WTC11 (cell line): ENCODE data around the gene ADGRL1. TPM values are rescaled to one million over a fixed set of nuclear protein-coding genes. Genes with fewer than 3 reads are reported as not detected.
A peak's percentile ranks its signal among the peaks of the same experiment; 100 is the strongest.

Source experiments
- ATAC-seq: fragments of 200-7000 bp; cut with Tn5 transposase; 2 replicates; pipeline ENCODE4 v1.10.0; 2021; ENCODE audit warnings: mild to moderate bottlenecking, moderate library complexity
- CTCF ChIA-PET: fragments of 300-600 bp; sonication (Branson Sonifier 250); formaldehyde crosslinking; loops from one replicate; lab custom pipeline; 2021; ENCODE audit warnings: antibody characterized with exemption; lab: Charles Lee
- POLR2A ChIA-PET: fragments of 350-600 bp; sonication (Branson Sonifier 250); formaldehyde crosslinking; loops from one replicate; lab custom pipeline; 2021; ENCODE audit warnings: antibody characterized with exemption; lab: Charles Lee
- DNase-seq: peaks from one replicate; pipeline ENCODE4 v3.0.0; 2021; ENCODE audit warnings: low spot score
- H3K27ac Mint-ChIP-seq: 2 replicates; pipeline ENCODE4 v1.8.0; 2021; ENCODE audit warnings: mixed read lengths
- H3K27me3 Mint-ChIP-seq: 2 replicates; pipeline ENCODE4 v1.8.0; 2021; ENCODE audit warnings: low read depth, mild to moderate bottlenecking, moderate library complexity, mixed read lengths
- H3K36me3 Mint-ChIP-seq: 2 replicates; pipeline ENCODE4 v1.8.0; 2021; ENCODE audit warnings: mixed read lengths
- H3K4me1 Mint-ChIP-seq: 2 replicates; pipeline ENCODE4 v1.8.0; 2022; ENCODE audit warnings: mixed read lengths
- H3K4me3 Mint-ChIP-seq: 2 replicates; pipeline ENCODE4 v1.8.0; 2021; ENCODE audit warnings: mild to moderate bottlenecking, moderate library complexity, mixed read lengths
- H3K9me3 Mint-ChIP-seq: 2 replicates; pipeline ENCODE4 v1.8.0; 2021; ENCODE audit warnings: mixed read lengths
- EMX1 ChIP-seq: fragments of 250-450 bp; sonication (Bioruptor Pico); IDR thresholded peaks from 2 replicates; pipeline ENCODE4 v1.8.0; 2021; ENCODE audit warnings: mild to moderate bottlenecking
- FOXP1 ChIP-seq: sonication (generic); formaldehyde crosslinking; IDR thresholded peaks from 2 replicates; pipeline ENCODE4 v1.8.0; 2022; ENCODE audit warnings: missing genetic modification reagents, mild to moderate bottlenecking, moderate library complexity, borderline replicate concordance
- GABPB1 ChIP-seq: sonication (generic); formaldehyde crosslinking; IDR thresholded peaks from 2 replicates; pipeline ENCODE4 v1.8.1; 2023; ENCODE audit warnings: mild to moderate bottlenecking, missing genetic modification reagents
- KAT7 ChIP-seq: sonication (generic); formaldehyde crosslinking; IDR thresholded peaks from 2 replicates; pipeline ENCODE4 v1.8.1; 2023; ENCODE audit warnings: missing genetic modification reagents, mild to moderate bottlenecking, borderline replicate concordance
- NFATC4 ChIP-seq: fragments of 250-450 bp; sonication (Bioruptor Pico); IDR thresholded peaks from 2 replicates; pipeline ENCODE4 v1.9.0; 2021; ENCODE audit warnings: mild to moderate bottlenecking
- NR2C2 ChIP-seq: sonication (generic); formaldehyde crosslinking; IDR thresholded peaks from 2 replicates; pipeline ENCODE4 v1.8.0; 2022; ENCODE audit warnings: mild to moderate bottlenecking, missing genetic modification reagents
- NR3C1 ChIP-seq: sonication (generic); formaldehyde crosslinking; conservative IDR thresholded peaks from 2 replicates; pipeline ENCODE4 v1.8.1; 2023; ENCODE audit warnings: low read depth, mild to moderate bottlenecking, missing genetic modification reagents
- OVOL2 ChIP-seq: fragments of 250-450 bp; sonication (Bioruptor Pico); IDR thresholded peaks from 2 replicates; pipeline ENCODE4 v1.9.0; 2021; ENCODE audit warnings: mild to moderate bottlenecking, borderline replicate concordance
- RELA ChIP-seq: sonication (generic); formaldehyde crosslinking; IDR thresholded peaks from 2 replicates; pipeline ENCODE4 v1.8.1; 2022; ENCODE audit warnings: missing genetic modification reagents, mild to moderate bottlenecking, borderline replicate concordance
- SMAD4 ChIP-seq: sonication (generic); formaldehyde crosslinking; IDR thresholded peaks from 2 replicates; pipeline ENCODE4 v1.8.0; 2022; ENCODE audit warnings: mild to moderate bottlenecking, missing genetic modification reagents
- TEAD1 ChIP-seq: sonication (generic); formaldehyde crosslinking; IDR thresholded peaks from 2 replicates; pipeline ENCODE4 v1.8.0; 2022; ENCODE audit warnings: mild to moderate bottlenecking, missing genetic modification reagents
- TEAD4 ChIP-seq: sonication (generic); formaldehyde crosslinking; IDR thresholded peaks from 2 replicates; pipeline ENCODE4 v1.8.0; 2022; ENCODE audit warnings: mild to moderate bottlenecking, missing genetic modification reagents
- ZNF232 ChIP-seq: sonication (generic); formaldehyde crosslinking; IDR thresholded peaks from 2 replicates; pipeline ENCODE4 v1.8.0; 2022; ENCODE audit warnings: mild to moderate bottlenecking, missing genetic modification reagents
- ZNF416 ChIP-seq: fragments of 250-450 bp; sonication (Bioruptor Pico); IDR thresholded peaks from 2 replicates; pipeline ENCODE4 v1.9.0; 2021; ENCODE audit warnings: mild to moderate bottlenecking, inconsistent platforms
- total RNA-seq: library from RNA; stranded (reverse); gene quantifications from 3 replicates; pipeline ENCODE4 v1.2.3, GENCODE V29; 2021
- TF ChIP-seq, protein P1 (sequence below): sonication (generic); formaldehyde crosslinking; IDR thresholded peaks from 2 replicates; pipeline ENCODE4 v1.8.1; 2023; ENCODE audit warnings: mild to moderate bottlenecking, missing genetic modification reagents, moderate library complexity
- TF ChIP-seq, protein P2 (sequence below): sonication (generic); formaldehyde crosslinking; IDR thresholded peaks from 2 replicates; pipeline ENCODE4 v1.8.1; 2022; ENCODE audit warnings: mild to moderate bottlenecking, missing genetic modification reagents, moderate library complexity, borderline replicate concordance
- TF ChIP-seq, protein P3 (sequence below): sonication (generic); formaldehyde crosslinking; IDR thresholded peaks from 2 replicates; pipeline ENCODE4 v1.8.1; 2023; ENCODE audit warnings: mild to moderate bottlenecking, moderate library complexity, missing genetic modification reagents
- TF ChIP-seq, protein P4 (sequence below): sonication (generic); formaldehyde crosslinking; IDR thresholded peaks from 2 replicates; pipeline ENCODE4 v1.8.0; 2022; ENCODE audit warnings: mild to moderate bottlenecking, missing genetic modification reagents
- TF ChIP-seq, protein P5 (sequence below): sonication (generic); formaldehyde crosslinking; IDR thresholded peaks from 2 replicates; pipeline ENCODE4 v1.8.0; 2023; ENCODE audit warnings: mild to moderate bottlenecking, missing genetic modification reagents
- TF ChIP-seq, protein P6 (sequence below): fragments of 250-450 bp; sonication (Bioruptor Pico); IDR thresholded peaks from 2 replicates; pipeline ENCODE4 v1.9.0; 2021; ENCODE audit warnings: moderate library complexity, mild to moderate bottlenecking, inconsistent platforms, borderline replicate concordance
- TF ChIP-seq, protein P7 (sequence below): sonication (generic); formaldehyde crosslinking; IDR thresholded peaks from 2 replicates; pipeline ENCODE4 v1.8.0; 2022; ENCODE audit warnings: mild to moderate bottlenecking, missing genetic modification reagents

Gene ADGRL1
- total RNA-seq, 1 experiment from 2014 or later = 128 TPM

DNA sequence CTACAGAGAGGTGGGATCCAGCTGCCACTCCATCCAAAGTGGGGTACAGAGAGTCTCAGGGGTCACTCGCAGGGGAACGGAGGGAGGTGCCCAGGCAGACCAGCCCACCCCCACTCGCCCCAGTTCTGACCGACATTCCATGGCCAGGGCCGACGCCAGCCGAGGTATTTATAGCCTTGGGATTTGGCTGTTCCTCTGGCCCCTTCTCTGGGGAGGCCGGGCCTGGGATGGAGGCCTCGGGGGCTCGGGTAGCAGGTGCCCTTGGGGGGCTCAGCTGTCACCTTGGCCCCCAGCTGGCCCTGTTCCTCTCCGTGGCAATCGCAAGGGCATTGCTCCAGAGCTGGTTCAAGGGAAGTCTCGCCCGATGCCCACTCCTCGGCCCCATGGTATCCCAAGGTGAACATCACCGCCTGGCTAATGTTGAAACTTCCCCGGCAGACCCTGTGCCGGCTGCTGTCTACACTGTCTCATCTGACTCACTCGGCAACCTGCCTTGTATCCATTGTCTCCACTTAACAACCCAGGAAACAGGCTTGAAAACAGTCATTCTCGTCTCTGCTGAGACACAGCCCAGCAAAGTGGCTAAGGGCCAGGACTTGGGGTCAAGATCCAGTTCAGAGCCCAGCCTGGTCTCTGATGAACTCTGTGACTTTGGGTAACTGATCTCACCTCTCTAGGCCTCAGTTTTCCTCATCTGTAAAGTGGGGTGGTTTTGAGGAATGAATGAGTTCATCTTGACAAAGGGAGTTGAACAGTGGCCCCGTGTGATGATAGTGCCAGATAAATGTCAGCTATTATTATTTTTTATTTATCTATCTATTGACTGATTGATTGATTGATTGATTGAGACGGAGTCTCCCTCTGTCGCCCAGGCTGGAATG is 98.1 kb downstream of the ADGRL1 start (continued):
- TF ChIP-seq, protein P1, sequence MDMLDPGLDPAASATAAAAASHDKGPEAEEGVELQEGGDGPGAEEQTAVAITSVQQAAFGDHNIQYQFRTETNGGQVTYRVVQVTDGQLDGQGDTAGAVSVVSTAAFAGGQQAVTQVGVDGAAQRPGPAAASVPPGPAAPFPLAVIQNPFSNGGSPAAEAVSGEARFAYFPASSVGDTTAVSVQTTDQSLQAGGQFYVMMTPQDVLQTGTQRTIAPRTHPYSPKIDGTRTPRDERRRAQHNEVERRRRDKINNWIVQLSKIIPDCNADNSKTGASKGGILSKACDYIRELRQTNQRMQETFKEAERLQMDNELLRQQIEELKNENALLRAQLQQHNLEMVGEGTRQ (CRISPR knock-in tag) = no peak
- TF ChIP-seq TEAD4 (CRISPR knock-in tag) (no peak), EMX1 (CRISPR knock-in tag) (no peak)
- TF ChIP-seq, protein P2, sequence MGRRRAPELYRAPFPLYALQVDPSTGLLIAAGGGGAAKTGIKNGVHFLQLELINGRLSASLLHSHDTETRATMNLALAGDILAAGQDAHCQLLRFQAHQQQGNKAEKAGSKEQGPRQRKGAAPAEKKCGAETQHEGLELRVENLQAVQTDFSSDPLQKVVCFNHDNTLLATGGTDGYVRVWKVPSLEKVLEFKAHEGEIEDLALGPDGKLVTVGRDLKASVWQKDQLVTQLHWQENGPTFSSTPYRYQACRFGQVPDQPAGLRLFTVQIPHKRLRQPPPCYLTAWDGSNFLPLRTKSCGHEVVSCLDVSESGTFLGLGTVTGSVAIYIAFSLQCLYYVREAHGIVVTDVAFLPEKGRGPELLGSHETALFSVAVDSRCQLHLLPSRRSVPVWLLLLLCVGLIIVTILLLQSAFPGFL (CRISPR knock-in tag) = no peak

DNA sequence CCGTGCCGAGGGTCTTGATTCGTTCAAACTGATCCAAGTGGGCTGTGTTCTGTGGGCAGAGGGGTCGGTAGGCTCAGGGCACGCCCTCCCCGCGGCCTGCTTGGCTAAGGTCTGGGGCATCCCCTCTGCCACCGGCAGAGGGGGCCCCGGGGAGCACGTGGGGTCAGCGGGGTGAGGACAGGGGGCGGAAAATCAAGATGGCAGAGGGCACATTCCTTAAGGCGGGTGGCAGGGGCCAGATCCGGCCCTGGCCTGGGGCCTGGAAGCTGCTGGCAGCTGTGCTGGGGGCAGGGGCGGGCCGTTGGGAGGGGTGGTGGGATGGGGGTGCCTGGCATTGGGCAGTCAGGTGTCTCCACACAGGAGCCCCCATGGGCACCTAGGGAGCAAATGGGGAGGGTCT is 99.1 kb downstream of the ADGRL1 start:
- H3K27me3 Mint-ChIP-seq = no peaks in the 10 kb centered on the region
- no peak for TF ChIP-seq TEAD1
- TF ChIP-seq, protein P3, sequence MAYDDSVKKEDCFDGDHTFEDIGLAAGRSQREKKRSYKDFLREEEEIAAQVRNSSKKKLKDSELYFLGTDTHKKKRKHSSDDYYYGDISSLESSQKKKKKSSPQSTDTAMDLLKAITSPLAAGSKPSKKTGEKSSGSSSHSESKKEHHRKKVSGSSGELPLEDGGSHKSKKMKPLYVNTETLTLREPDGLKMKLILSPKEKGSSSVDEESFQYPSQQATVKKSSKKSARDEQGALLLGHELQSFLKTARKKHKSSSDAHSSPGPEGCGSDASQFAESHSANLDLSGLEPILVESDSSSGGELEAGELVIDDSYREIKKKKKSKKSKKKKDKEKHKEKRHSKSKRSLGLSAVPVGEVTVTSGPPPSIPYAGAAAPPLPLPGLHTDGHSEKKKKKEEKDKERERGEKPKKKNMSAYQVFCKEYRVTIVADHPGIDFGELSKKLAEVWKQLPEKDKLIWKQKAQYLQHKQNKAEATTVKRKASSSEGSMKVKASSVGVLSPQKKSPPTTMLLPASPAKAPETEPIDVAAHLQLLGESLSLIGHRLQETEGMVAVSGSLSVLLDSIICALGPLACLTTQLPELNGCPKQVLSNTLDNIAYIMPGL (CRISPR knock-in tag) = no peak
- TF ChIP-seq RELA = no peak
- TF ChIP-seq KAT7 = no peak
- TF ChIP-seq GABPB1 = no peak
- TF ChIP-seq, protein P2 (CRISPR knock-in tag) = no peak
- ATAC-seq = peak; percentile 60; the same call in 1 of the 2 replicates
- no peak overlapping the region for H3K4me3 Mint-ChIP-seq
- no peaks in the 10 kb centered on the region for H3K9me3 Mint-ChIP-seq
- POLR2A ChIA-PET = no interaction called here
- no peaks in the 10 kb centered on the region for H3K36me3 Mint-ChIP-seq
- H3K27ac Mint-ChIP-seq = no peak overlapping the region
- DNase-seq = no peak
- H3K4me1 Mint-ChIP-seq = peaks cover 4% of the 10 kb centered on the region
- CTCF ChIA-PET = interaction anchor here (0.6 to 1.4 kb wide), 2 partner anchors 30 to 66 kb away, joined by 3 to 4 read pairs; partner anchors contain the start of gene ASF1B

DNA sequence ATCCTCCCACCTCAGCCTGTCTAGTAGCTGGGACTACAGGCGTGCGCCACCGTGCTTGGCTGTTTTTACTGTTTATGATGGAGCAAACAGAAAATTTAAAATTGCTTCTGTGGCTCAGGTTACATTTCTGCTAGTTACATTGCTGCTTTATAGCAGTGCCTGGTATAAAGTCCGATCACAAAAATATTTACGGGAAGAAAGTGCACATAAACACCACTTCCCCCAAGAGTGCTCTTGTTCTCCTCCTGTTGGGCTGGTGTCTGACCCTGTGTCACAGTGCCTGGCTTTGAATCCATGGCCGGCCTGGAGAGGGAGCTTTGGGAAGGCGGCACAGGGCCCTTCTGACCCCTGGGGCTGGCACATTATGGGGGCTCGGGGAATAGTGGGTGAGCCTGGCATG is 100.3 kb downstream of the ADGRL1 start:
- Mint-ChIP-seq H3K9me3 (no peaks in the 10 kb centered on the region), H3K27me3 (no peaks in the 10 kb centered on the region), H3K27ac (no peak overlapping the region), H3K4me1 (no peaks in the 10 kb centered on the region)
- no peak for DNase-seq
- TF ChIP-seq EMX1 (CRISPR knock-in tag) = no peak
- no peak for TF ChIP-seq FOXP1 (CRISPR knock-in tag)
- TF ChIP-seq NR2C2 (CRISPR knock-in tag) = no peak
- TF ChIP-seq, protein P4, sequence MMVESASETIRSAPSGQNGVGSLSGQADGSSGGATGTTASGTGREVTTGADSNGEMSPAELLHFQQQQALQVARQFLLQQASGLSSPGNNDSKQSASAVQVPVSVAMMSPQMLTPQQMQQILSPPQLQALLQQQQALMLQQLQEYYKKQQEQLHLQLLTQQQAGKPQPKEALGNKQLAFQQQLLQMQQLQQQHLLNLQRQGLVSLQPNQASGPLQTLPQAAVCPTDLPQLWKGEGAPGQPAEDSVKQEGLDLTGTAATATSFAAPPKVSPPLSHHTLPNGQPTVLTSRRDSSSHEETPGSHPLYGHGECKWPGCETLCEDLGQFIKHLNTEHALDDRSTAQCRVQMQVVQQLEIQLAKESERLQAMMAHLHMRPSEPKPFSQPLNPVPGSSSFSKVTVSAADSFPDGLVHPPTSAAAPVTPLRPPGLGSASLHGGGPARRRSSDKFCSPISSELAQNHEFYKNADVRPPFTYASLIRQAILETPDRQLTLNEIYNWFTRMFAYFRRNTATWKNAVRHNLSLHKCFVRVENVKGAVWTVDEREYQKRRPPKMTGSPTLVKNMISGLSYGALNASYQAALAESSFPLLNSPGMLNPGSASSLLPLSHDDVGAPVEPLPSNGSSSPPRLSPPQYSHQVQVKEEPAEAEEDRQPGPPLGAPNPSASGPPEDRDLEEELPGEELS (CRISPR knock-in tag) = no peak
- TF ChIP-seq NFATC4 (CRISPR knock-in tag) = no peak
- TF ChIP-seq ZNF232 = no peak
- no peak for TF ChIP-seq NR3C1
- no peak for TF ChIP-seq ZNF416 (CRISPR knock-in tag)
- no peak for TF ChIP-seq OVOL2
- TF ChIP-seq, protein P5, sequence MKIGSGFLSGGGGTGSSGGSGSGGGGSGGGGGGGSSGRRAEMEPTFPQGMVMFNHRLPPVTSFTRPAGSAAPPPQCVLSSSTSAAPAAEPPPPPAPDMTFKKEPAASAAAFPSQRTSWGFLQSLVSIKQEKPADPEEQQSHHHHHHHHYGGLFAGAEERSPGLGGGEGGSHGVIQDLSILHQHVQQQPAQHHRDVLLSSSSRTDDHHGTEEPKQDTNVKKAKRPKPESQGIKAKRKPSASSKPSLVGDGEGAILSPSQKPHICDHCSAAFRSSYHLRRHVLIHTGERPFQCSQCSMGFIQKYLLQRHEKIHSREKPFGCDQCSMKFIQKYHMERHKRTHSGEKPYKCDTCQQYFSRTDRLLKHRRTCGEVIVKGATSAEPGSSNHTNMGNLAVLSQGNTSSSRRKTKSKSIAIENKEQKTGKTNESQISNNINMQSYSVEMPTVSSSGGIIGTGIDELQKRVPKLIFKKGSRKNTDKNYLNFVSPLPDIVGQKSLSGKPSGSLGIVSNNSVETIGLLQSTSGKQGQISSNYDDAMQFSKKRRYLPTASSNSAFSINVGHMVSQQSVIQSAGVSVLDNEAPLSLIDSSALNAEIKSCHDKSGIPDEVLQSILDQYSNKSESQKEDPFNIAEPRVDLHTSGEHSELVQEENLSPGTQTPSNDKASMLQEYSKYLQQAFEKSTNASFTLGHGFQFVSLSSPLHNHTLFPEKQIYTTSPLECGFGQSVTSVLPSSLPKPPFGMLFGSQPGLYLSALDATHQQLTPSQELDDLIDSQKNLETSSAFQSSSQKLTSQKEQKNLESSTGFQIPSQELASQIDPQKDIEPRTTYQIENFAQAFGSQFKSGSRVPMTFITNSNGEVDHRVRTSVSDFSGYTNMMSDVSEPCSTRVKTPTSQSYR (CRISPR knock-in tag) = no peak
- TF ChIP-seq, protein P6, sequence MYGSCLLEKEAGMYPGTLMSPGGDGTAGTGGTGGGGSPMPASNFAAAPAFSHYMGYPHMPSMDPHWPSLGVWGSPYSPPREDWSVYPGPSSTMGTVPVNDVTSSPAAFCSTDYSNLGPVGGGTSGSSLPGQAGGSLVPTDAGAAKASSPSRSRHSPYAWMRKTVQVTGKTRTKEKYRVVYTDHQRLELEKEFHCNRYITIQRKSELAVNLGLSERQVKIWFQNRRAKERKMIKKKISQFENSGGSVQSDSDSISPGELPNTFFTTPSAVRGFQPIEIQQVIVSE = no peak
- TF ChIP-seq, protein P7, sequence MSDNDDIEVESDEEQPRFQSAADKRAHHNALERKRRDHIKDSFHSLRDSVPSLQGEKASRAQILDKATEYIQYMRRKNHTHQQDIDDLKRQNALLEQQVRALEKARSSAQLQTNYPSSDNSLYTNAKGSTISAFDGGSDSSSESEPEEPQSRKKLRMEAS (CRISPR knock-in tag) = no peak
- no peak for TF ChIP-seq SMAD4 (CRISPR knock-in tag)
- TF ChIP-seq RELA = no peak
- TF ChIP-seq, all 79 proteins: peak for 0
- no peaks in the 10 kb centered on the region for H3K36me3 Mint-ChIP-seq
- no peak for ATAC-seq
- ChIA-PET POLR2A (no interaction called here), CTCF (interaction anchor here (0.8 to 0.9 kb wide), 2 partner anchors 17 to 59 kb away, joined by 3 read pairs; no protein-coding TSS in a partner anchor)
- no peak overlapping the region for H3K4me3 Mint-ChIP-seq
